ENCODE measurements around the gene EDEM2.
"Not testable (repeated sequence)": the region's sequence is repeated elsewhere in the genome, so short reads cannot be mapped to it uniquely, and the experiment has no call there.

EDEM2 gene

DNA sequence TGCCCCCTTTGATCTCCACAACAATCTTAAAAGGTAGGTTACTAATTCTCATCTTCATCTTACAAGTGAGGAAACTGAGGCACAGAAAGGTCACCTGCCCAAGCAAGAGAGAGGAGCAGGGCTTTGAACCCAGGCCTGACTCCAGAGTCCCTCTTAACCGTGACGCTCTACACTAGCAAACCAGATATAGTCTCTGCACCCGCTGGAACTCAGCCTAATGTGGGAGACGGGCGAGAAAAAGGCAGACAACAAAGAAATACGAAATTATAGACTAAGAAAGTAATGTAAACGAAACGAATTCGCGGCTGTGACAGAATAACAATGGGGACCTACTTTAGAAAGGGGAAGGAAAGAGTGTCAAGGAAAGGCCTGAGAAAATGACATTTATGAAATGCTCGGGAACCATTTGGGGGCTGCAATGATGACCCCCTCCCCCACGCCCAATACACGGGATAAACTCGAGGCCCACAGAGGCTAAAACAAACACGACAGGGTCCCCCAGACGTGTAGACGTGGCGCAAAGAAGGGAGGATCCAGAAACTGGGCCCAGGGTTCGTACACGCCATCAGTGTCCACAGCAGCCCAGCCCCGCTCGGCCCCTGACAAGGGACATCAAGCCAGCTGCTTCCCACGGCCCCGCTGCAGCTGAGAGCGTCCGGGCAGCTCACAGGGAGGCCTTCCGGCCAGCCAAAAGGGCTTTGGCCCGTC, 55.2 kb downstream of the EDEM2 start:
- DNase-seq (ENCODE audit: extremely low read depth in 1 of 2, low read depth in 1 of 2), result no peak

GRCh38 chr20:35088231-35089145, 58.6 kb downstream of the EDEM2 start:
- DNase-seq (ENCODE audit: extremely low read depth in 1 of 2, low read depth in 1 of 2), result no peak

DNA sequence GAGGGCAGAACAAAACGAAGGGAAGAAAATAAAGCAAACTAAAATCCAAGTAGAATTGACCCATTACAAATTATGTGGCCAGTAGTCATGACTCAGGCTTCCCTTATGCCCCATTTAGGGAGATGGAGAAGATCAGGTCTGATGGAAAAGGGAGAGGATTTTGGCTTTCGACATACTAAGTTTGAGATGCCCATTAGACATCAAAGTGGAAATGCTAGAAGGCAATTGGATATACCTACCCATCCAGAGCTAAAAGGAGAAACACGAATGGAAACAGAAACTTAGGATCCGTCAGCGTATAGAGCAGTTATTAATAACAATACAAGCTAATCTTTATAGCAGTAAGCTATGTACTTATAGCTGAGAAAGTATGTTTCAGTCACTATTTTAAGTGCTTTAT, 59.3 kb downstream of the EDEM2 start:
- DNase-seq (ENCODE audit: extremely low read depth in 1 of 2, low read depth in 1 of 2), result no peak

DNA sequence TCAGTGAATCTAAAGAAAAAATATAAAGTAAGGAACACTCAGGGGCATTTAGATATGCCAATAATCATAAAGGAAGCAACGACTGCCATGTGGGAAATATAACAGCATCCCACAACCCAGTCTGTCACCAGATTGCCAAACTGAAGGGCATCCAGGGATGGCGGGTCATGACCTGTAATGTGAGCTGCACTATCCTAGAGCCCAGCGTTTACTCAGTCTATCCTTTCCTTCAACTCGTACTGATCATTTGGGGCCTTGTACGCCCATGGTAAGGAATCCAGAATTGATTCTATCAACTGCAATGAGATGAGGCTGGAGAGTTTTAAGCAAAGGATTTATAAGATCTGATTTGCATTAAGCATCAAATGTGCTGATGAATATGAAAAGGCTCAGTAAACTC, 59.8 kb downstream of the EDEM2 start:
- no peak for DNase-seq (ENCODE audit: extremely low read depth in 1 of 2, low read depth in 1 of 2)

DNA sequence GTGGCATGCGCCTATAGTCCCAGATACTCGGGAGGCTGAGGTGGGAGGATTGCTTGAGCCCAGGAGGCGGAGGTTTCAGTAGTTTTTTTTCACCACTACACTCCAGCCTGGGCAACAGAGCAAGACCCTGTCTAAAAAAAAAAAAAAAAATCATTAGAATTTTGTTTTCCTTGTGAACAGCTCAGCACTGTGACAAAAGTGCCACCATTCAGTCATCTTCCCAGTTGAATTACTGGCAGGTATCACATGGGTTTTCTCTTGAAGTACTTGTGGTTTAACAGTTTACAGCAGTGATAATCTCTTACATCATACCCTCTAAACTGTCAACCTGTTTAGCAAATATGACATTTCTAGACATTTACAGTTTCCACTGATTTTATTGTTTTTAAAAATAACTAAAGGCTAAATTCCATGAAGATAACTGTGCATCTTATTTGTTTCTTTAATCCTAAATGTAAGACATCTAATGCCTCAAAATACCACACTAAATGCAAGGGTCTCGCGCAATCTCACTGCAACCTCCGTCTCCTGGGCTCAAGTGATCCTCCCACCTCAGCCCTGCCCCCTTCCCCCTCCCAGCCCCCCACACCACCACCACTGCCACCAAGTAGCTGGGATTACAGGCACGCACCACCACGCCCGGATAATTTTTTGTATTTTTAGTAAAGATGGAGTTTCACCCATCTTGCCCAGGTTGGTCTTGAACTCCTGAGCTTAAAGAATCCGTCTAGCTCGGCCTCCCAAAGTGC, 61.5 kb downstream of the EDEM2 start:
- no peak for DNase-seq (ENCODE audit: extremely low read depth in 1 of 2, low read depth in 1 of 2)

- DNase-seq (ENCODE audit: extremely low read depth in 1 of 2, low read depth in 1 of 2), result no peak
Observed at GRCh38 chr20:35084998-35085397, 62.1 kb downstream of the EDEM2 start.

DNA sequence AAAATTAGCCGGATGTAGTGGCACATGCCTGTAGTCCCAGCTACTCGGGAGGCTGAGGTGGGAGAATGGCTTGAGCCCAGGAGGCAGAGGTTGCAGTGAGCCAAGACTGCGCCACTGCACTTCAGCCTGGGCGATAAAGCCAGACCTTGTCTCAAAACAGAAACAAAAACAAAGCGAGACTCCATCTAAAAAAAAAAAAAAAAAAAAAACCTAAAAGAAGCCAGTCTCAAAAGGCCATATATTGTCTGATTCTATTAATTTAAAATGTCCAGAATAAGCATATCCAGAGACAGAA, 66.8 kb downstream of the EDEM2 start:
- DNase-seq (ENCODE audit: extremely low read depth in 1 of 2, low read depth in 1 of 2), result not testable (repeated sequence)

DNA sequence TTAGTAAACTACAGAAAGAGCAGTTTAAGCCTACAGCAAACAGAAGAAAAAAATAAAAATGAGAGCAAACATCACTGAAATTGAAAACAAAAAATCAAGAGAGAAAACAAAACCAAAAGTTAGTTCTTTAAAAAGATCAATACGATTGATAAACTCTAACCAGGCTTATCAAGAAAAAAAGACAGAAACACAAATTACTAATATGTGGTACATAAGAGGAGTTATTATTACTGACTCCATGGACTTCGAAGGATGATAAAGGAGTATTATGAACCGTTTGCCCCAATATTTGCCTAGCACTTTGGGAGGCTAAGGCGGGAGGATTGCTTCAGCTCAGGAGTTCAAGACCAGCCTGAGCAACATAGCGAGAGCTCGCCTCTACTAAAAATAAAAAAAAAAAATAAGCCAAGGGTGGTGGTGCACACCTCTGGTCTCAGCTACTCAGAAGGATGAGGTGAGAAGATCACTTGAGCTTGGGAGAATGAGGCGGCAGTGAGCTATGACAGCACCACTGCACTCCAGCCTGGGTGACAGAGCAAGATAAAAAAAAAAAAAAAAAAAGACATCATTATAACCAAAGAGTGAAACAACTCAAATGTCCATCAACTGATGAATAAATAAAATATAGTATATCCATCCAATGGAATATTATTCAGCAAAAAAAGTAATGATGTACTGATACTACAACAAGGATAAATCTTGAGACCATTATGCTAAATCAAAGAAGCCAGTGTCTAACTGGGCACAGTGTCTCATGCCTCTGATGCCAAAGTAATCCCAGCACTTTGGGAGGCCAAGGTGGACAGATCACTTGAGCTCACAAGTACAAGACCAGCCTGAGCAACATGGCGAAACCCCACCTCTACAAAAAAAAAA, 67.4 kb downstream of the EDEM2 start:
- no peak for DNase-seq (ENCODE audit: extremely low read depth in 1 of 2, low read depth in 1 of 2)

- DNase-seq (ENCODE audit: extremely low read depth in 1 of 2, low read depth in 1 of 2), result no peak
Observed at GRCh38 chr20:35077872-35078271, 69.3 kb downstream of the EDEM2 start.

DNA sequence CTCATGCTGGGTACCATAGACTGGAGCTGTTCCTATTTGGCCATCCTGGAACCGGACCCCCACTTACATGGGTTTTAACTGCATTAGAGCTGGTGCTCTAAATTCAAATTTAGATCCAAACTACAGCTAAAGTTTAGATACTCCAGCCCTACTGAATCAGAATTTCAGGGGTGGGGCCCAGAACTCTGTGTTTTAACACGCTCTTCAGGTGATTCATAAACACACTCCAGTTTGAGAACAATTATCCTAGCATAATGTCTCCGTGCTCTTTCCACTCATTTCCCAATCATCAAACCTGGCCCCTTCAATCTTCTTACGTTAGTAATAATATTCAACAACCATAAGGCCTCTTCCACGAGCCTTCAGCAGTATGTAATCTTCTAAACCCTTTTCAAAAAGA, 69.8 kb downstream of the EDEM2 start:
- no peak for DNase-seq (ENCODE audit: extremely low read depth in 1 of 2, low read depth in 1 of 2)

DNA sequence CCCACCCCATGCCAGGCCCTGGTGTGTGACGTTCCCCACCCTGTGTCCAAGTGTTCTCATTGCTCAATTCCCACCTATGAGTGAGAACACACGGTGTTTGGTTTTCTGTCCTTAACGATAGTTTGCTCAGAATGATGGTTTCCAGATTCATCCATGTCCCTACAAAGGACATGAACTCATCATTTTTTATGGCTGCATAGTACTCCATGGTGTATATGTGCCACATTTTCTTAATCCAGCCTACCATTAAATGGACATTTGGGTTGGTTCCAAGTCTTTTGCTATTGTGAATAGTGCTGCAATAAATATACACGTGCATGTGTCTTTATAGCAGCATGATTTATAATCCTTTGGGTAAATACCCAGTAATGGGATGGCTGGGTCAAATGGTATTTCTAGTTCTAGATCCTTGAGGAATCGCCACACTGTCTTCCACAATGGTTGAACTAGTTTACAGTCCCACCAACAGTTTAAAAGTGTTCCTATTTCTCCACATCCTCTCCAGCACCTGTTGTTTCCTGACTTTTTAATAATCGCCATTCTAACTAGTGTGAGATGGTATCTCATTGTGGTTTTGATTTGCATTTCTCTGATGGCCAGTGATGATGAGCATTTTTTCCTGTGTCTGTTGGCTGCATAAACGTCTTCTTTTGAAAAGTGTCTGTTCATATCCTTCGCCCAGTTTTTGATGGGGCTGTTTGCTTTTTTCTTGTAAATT, 75.5 kb downstream of the EDEM2 start:
- not testable (repeated sequence) for DNase-seq (ENCODE audit: extremely low read depth in 1 of 2, low read depth in 1 of 2)

DNA sequence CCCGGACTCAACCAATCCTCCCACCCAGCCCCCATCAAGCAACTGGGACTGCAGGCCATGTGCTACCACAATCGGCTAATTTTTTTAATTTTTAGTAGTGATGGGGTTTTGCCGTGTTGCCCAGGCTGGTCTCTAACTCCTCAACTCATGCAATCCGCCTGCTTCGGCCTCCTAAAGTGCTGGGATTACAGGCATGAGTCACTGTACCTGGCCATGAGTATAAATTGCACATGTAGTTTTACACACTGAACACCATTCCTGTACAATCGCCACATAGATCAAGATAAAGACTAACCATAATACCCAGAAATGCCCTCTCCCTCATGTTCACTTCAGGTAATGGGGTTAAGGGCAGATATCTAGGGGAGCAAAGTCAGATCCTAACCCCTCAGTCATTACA, 80.9 kb downstream of the EDEM2 start:
- no peak for DNase-seq (ENCODE audit: extremely low read depth in 1 of 2, low read depth in 1 of 2)
